HG02763 (cell line): Measurements from ENCODE around the gene HACD3.

Experiments used
- ATAC-seq: cut with Tn5 transposase; IDR thresholded peaks from one replicate; pipeline ENCODE4 v1.9.1; 2021; ENCODE audit warnings: mild to moderate bottlenecking, moderate library complexity; ENCODE audit not compliant: unreplicated experiment

HACD3 gene, protein sequence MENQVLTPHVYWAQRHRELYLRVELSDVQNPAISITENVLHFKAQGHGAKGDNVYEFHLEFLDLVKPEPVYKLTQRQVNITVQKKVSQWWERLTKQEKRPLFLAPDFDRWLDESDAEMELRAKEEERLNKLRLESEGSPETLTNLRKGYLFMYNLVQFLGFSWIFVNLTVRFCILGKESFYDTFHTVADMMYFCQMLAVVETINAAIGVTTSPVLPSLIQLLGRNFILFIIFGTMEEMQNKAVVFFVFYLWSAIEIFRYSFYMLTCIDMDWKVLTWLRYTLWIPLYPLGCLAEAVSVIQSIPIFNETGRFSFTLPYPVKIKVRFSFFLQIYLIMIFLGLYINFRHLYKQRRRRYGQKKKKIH

DNA sequence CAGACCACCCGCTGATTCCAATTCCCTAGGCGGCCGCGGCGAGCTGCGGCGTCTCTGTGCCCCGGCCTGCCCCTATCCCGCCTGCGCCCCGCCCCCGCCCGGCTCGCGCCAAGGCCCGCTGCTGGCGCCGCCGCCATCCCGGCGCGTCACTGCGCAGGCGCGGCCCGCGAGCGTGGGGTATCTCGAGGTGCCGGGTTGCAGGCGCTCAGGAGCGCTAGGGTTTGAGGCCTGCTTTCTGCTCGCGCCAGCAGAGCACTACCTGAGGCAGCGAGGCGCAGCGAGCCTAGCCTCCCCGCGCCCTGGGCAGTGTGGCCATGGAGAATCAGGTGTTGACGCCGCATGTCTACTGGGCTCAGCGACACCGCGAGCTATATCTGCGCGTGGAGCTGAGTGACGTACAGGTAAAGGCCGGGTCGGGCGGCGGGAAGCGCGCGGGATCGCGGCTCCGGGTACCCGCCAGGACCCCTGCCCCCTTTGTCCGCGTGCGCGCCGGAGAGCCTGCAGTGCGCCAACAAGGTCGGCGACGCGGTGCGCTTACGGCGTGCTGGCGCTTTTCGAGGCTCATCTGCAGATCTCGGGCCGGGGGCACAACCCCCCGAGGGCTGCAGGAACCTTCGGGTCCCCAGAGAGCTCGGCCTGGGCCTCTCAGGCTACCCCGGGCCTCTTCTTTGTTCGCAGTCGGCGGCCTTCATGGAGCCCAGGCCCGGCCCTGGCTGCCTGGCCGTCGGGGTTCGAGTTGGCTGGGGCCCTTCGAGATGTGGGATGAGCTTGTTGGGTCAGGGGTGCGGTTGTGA is at the start of gene HACD3:
Gene HACD3 (plus strand): TSS at position 146 of the 794 bp plus-strand sequence. CDS start 169 bp downstream, at position 315.
- ATAC-seq: peak; percentile 84

DNA sequence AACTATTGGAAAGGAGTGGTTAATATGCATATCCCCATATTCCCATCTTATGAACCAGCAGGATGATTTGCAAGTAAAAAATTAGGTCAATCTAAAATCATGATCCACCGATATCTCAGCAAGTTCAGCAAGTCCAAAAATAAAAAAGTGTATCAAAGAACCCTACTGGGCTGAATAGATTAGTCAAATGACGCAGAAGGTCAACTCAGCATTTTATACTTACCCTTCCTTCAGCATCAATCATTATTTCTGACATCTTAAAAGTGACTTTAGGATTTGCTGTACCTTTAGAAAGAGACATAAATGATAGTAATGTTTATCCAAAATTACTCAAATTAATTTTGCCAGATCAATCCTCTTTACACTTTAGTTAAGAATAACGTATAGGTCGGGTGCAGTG is 45.4 kb upstream of the HACD3 start:
- ATAC-seq: no peak

- ATAC-seq: no peak
Observed at GRCh38 chr15:65494076-65494475, 36.2 kb upstream of the HACD3 start.

GRCh38 chr15:65509321-65509720 is 20.9 kb upstream of the HACD3 start:
- no peak for ATAC-seq

- no peak for ATAC-seq
Observed at GRCh38 chr15:65512189-65512588, 18.1 kb upstream of the HACD3 start.

- no peak for ATAC-seq
Observed at GRCh38 chr15:65512807-65513416, 17.4 kb upstream of the HACD3 start.

DNA sequence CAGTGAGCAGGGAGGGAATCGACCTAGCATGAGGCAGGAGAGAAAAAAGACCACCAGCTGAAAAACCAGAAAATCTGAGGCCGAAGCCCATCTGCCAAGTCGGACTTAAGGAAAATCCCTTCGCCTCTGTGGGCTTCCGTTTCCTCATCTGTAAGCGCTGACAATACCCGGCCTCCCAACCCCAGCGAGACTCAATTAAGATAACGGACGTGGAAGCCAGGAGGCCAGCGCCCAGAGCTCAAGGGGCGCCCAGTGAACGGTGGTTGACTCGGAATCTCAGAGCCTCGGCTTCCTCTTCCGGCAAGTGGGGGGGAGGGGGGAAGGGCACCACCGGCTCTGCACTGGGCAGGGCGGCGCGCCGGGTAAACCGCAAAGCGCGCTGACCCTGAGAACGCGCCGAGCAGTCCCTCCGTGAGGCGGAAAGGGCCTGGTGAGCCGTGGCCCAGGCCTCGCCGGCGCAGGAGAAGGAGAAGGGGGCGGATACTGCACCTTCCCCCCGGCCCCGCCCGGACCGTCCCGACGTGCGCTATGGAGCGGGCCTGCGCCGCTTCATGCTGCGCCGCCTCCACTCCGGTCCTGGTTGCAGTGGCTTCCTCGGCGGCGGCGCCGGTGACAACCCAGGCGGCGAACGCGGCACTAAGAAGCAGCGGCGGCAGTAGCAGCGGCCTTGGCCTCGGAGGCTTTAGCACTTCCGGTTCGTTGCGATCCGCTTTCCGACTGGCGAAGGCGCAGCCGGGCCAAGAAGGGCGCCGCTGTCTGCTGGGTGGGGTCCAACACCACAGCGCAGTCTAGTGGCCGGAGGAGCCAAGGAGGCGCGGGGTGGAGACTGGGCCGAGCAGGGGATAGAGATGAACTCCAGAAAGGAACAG is 13.0 kb upstream of the HACD3 start, which contains the start of gene DPP8:
Gene DPP8 (minus strand): TSS at position 693 of the 869 bp plus-strand sequence. CDS start 5,136 bp downstream, outside the sequence.
- peak; percentile 87 for ATAC-seq

GRCh38 chr15:65517866-65518207 is 12.4 kb upstream of the HACD3 start:
- ATAC-seq: no peak

DNA sequence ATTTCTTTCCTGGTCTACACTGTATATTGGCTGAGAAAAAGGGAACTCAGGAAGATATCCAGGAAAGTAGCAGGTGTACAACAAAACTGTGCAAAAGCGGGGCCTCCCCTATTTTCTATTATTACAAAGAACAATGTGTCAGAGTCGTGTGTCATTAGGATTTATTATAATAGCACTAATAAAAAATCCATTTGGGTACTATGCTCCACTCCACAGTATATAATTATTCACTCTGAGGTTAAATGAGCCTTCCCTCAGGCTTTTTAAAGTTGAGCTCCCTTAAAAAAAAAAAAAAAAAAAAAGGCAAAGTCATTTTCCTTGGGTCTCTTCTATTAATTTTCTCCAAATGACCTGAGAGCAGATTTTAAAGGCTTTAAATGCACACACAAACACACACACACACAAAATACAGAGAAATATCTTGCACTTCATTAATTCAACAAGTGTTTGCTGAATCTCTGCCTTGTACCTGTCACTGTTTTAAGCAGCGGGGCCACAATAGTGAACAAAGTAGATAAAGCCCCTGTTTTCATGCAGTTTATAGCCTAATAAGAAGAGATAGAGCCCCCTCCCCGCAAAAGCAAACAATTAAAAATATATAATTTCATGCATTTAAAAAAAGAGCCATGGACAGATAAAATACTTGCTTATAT is 11.5 kb upstream of the HACD3 start:
- ATAC-seq: no peak

DNA sequence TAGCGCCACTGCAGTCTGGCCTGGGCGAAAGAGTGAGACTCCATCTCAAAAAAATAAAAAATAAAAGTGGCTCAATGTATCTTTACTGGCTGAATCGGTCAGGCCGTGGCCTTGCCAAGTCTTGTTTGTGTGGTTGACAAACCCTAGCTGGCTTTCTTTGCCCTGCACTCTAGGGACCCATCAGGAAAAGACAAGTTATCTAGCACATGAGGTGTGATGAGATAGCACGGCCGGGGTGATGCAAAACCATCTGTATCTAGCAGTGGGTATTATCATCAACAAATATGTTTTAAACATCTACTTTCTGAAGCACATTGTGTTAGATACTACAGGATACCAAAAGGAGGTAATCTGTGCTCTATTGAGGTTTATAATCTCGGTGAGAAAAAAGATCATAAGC is 8.9 kb upstream of the HACD3 start:
- no peak for ATAC-seq

DNA sequence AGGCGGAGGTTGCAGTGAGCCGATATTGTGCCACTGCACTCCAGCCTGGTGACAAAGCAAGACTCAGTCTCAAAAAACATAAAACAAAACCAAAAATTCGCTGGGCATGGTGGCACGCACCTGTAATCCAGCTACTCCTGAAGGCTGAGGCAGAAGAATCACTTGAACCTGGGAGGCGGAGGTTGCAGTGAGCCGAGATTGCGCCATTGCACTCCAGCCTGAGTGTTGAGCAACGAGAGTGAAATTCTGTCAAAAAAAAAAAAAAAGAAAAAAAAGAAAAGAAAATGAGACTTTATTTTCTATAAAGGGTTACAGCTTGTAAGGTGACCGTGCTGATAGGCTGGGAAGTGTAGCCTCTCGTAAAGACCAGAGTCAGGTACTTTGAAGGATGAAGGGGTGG is 6.0 kb upstream of the HACD3 start:
- no peak for ATAC-seq

DNA sequence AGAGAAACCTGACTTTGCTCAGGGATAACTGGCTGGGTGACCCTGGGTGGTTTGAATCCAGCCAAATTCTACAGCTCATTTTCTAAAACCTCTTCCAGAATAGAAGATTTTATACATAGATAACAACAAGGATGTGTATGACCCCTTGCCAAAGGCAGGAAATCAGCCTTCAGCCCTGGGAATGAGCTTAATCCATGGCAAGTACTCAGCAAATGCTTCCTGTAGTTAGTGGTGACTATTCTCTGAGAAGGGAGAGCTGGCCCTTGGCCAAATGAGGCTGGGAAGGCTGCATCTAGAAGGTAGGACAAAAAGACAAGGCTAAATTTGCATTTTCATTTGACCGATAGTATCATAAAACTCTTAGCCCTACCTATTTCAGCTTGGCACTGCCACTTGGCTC is 4.6 kb upstream of the HACD3 start:
- ATAC-seq: no peak

DNA sequence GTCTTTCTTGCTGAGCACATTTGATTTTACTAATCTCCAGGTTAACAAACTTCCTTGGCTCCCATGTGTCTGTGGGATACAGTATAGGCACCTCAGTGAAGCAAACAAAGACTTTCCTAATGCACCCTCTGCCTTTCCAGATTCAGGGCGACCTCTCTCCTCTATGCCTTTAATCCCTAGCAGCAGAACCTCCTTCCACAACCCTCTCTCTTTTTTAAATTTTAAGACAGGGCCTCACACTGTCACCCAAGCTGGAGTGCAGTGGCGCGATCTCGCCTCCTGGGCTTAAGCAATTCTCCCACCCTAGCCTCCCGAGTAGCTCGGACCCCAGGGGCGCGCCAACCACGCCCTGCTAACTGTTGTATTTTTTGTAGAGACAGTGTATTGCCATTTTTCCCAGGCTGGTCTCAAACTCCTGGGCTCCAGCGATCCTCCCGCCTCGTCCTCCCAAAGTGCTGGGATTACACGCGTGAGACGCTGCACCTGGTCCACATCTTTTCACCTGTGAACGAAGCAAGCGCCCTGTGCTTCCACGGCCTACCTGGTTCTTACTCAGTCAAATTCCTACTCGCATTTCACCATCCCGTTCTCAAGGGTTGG is 1.7 kb upstream of the HACD3 start:
- no peak for ATAC-seq

DNA sequence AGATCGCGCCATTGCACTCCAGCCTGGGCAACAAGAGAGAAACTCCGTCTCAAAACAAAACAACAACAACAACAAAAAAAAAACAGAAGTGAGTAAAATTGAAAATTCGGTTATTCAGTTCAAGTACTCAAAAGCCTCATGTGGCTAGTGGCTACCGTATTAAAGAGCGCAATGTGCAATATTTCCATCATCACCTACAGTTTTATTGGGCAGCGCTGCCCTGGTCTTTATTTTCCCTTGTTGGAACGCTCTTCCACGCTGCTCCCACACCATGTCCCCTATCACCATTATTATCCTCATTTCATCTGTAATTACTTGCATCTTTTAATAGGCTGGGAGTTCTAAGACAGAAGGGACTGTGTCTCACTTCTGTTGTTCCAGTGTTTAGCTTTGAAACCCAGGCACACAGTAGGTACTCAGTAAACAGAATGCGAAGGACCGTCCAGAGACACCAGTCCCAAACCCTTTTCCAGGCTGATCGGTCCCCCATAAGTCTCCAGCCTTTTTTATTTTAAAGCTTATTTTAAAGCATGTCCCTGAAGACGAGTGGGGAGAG is 423 bp upstream of the HACD3 start:
- ATAC-seq: no peak

- no peak for ATAC-seq
Observed at GRCh38 chr15:65532738-65533051, 2.4 kb downstream of the HACD3 start.

DNA sequence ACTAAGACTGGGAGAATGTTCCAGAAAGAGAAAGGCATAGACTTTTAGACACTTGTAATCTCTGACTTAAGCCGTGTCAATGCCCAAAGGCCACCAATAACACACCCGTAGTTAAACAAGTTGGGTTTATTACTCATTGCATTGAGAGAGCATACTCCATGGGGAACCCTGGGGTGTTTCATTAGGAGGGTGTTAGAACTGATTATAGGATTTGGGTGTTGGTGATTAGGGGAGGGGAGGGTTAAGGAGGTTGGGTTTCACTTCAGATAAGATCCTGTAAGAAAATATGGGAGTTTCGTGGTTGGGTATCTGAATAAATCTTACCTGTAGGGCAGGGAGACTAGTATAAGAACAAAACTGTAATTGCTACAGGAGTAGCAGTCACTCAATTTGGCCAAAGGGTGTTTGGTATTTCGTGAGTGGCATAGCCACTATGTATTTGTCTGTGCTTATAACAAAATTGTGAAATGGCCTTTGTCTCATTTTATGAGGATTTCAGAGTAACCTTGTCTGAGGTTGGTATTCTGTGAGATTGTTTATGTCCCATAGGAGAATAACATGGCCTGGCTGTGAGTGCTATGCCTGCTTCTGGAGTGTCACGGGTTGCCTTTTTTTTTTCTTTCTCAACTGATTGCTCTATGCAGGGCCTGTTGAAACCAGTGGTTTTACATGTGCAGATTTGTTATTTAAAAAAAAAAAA is 2.9 kb downstream of the HACD3 start:
- ATAC-seq: no peak

DNA sequence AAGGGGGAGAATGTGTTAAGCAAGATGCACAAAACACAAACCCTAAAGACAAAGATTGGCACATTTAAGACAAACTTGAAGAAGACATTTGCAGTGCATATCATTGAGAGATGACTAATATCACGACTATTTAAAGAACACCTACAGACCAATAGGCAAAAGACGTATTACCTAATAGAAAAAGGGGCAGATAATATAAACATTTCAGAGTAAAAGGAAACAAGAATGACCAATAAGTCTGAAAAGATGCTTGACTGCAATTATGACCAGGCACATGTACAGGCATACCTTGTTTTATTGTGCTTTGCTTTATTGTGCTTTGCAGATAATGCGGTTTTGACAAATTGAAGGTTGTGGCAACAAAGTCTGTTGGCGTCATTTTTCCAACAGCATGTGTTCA is 4.9 kb downstream of the HACD3 start:
- ATAC-seq: no peak

GRCh38 chr15:65540314-65540713 is 10.1 kb downstream of the HACD3 start:
- ATAC-seq: no peak

GRCh38 chr15:65541231-65541820 is 11.1 kb downstream of the HACD3 start:
- no peak for ATAC-seq
